ENCODE results near the gene AFG1L. TPM values are rescaled to one million over a fixed set of nuclear protein-coding genes. Genes with fewer than 3 reads are reported as not detected.

AFG1L gene
- total RNA-seq, 2 experiments from 2014 or later: 5.6 to 6.3 TPM

GRCh38 chr6:108568101-108568500 lies 273.2 kb downstream of the AFG1L start:
- intact Hi-C loops (cut with micrococcal nuclease): loop anchor here (5.0 kb wide), 1 partner anchor 69 kb away; no protein-coding TSS in a partner anchor
- H3K27ac Mint-ChIP-seq: no peak overlapping the region
- no peak for DNase-seq
- H3K9me3 Mint-ChIP-seq: no peaks in the 10 kb centered on the region
- no peak for ATAC-seq
- H3K36me3 Mint-ChIP-seq (ENCODE audit: low read depth): peaks cover 33% of the 10 kb centered on the region
- peaks cover 54% of the 10 kb centered on the region for H3K4me1 Mint-ChIP-seq (ENCODE audit: low read depth)
- ChIA-PET POLR2A (interaction anchor here (1.0 to 1.6 kb wide), 4 partner anchors 9 to 314 kb away, joined by 3 to 5 read pairs (median 3); no protein-coding TSS in a partner anchor), CTCF (interaction anchor here (0.8 kb wide), 1 partner anchor 23 kb away, joined by 3 read pairs; no protein-coding TSS in a partner anchor)
- no peak for TF ChIP-seq CTCF (IDR thresholded peaks at IDR 0.05)
- H3K4me3 Mint-ChIP-seq: no peak overlapping the region
- H3K27me3 Mint-ChIP-seq: peaks cover 1% of the 10 kb centered on the region

GRCh38 chr6:108568551-108569305 lies 273.9 kb downstream of the AFG1L start:
- no peaks in the 10 kb centered on the region for H3K9me3 Mint-ChIP-seq
- H3K4me1 Mint-ChIP-seq (ENCODE audit: low read depth): peaks cover 51% of the 10 kb centered on the region
- H3K27ac Mint-ChIP-seq: no peak overlapping the region
- ATAC-seq: no peak
- ChIA-PET CTCF (interaction anchor here (0.8 kb wide), 1 partner anchor 23 kb away, joined by 3 read pairs; no protein-coding TSS in a partner anchor), POLR2A (interaction anchor here (1.2 to 1.6 kb wide), 3 partner anchors 9 to 314 kb away, joined by 3 to 5 read pairs (median 3); no protein-coding TSS in a partner anchor)
- H3K36me3 Mint-ChIP-seq (ENCODE audit: low read depth): peaks cover 33% of the 10 kb centered on the region
- DNase-seq: no peak
- TF ChIP-seq CTCF (IDR thresholded peaks at IDR 0.05): no peak
- intact Hi-C loops (cut with micrococcal nuclease): loop anchor here (5.0 kb wide), 1 partner anchor 69 kb away; no protein-coding TSS in a partner anchor
- no peaks in the 10 kb centered on the region for H3K27me3 Mint-ChIP-seq
- no peak overlapping the region for H3K4me3 Mint-ChIP-seq

GRCh38 chr6:108570517-108570916 lies 275.7 kb downstream of the AFG1L start:
- Mint-ChIP-seq H3K27me3 (no peaks in the 10 kb centered on the region), H3K9me3 (no peaks in the 10 kb centered on the region), H3K36me3 (ENCODE audit: low read depth) (peaks cover 34% of the 10 kb centered on the region), H3K4me3 (no peak overlapping the region), H3K27ac (no peak overlapping the region), H3K4me1 (ENCODE audit: low read depth) (peaks cover 44% of the 10 kb centered on the region)
- ATAC-seq (no peak), DNase-seq (no peak)
- CTCF ChIA-PET: interaction anchor here (1.5 kb wide), 1 partner anchor 46 kb away, joined by 3 read pairs; no protein-coding TSS in a partner anchor
- POLR2A ChIA-PET: interaction anchor here (0.6 kb wide), 1 partner anchor 22 kb away, joined by 3 read pairs; no protein-coding TSS in a partner anchor
- no peak for TF ChIP-seq CTCF (IDR thresholded peaks at IDR 0.05)
- intact Hi-C loops (cut with micrococcal nuclease): no loop called here

- H3K27ac Mint-ChIP-seq: no peak overlapping the region
- POLR2A ChIA-PET: interaction anchor here (0.7 kb wide), 1 partner anchor 63 kb away, joined by 3 read pairs; no protein-coding TSS in a partner anchor
- intact Hi-C loops (cut with micrococcal nuclease): no loop called here
- CTCF ChIA-PET: interaction anchor here (0.5 to 1.1 kb wide), 2 partner anchors 18 to 48 kb away, joined by 3 read pairs; no protein-coding TSS in a partner anchor
- no peak for TF ChIP-seq CTCF (IDR thresholded peaks at IDR 0.05)
- H3K36me3 Mint-ChIP-seq (ENCODE audit: low read depth): peaks cover 22% of the 10 kb centered on the region
- H3K4me1 Mint-ChIP-seq (ENCODE audit: low read depth): peaks cover 38% of the 10 kb centered on the region
- no peak for DNase-seq
- H3K4me3 Mint-ChIP-seq: no peak overlapping the region
- no peaks in the 10 kb centered on the region for H3K27me3 Mint-ChIP-seq
- H3K9me3 Mint-ChIP-seq: no peaks in the 10 kb centered on the region
- no peak for ATAC-seq
Observed at GRCh38 chr6:108574457-108575141, 279.7 kb downstream of the AFG1L start.

Other genes starting within 250 kb of the AFG1L start
- gene OSTM1, start 220.3 kb upstream of the AFG1L start, total RNA-seq: 1 to 10 TPM; 7.2 to 7.5 TPM
- gene NR2E1, start 129.0 kb upstream of the AFG1L start, total RNA-seq: not detected
- gene SNX3, start 34.0 kb upstream of the AFG1L start, total RNA-seq: 10 to 100 TPM; 62.5 to 68.4 TPM